ENCODE data around the gene SCMH1.

The SCMH1 gene

GRCh38 chr1:41093826-41094225 lies 148.3 kb downstream of the SCMH1 start:
- no peak for ATAC-seq

DNA sequence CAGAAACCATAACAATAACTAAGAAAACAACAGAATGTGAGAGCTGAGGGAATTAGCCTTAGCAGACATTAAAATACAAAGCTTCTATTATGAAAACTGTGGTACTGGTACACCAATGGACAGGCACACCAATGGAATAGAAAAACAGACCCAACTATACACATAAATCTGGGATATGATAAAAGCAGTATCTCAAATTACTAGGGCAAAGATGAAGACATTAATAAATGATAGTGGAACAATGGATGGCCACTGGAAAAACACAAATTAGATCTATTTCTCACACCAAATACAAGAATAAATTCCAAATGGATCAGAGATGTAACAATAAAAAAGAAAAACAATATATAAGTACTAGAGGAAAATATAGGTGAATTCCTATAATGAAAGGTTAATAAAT lies 155.2 kb downstream of the SCMH1 start:
- ATAC-seq, result no peak

DNA sequence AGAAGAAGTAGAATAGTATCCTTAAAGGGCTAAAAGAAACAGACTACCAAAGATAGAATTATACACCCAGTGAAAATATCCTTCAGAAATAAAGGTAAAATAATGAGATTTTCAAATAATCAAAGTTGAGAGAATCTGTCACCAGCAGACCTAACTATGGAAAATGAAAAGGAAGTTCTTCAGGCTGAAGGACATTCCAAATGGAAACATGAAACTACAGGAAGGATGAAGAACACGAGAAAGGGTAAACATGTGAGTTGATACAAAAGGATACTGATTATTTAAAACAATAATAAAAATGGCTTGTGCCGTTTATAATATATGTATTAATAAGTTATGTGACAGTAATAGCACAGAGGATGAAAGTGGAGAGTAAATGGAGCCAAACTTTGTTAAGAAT lies 163.5 kb downstream of the SCMH1 start:
- no peak for ATAC-seq

DNA sequence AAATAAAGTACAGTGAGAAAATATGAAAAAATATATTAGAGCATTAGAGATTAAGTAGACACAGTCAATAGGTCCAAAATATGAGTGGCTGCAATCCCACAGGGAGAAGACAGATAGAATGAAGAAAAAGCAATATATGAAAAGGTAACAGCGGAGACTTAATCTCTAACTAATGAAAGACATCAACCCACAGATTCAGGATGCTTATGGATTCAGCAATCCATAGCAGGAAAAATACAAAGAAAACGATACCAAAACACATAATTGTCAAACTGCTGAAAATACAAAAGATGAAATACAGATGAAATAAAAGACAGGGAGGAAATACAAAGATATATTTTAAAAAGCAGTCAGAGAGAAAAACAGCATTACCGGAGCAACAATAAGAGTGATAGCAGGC lies 163.9 kb downstream of the SCMH1 start:
- ATAC-seq, result no peak

DNA sequence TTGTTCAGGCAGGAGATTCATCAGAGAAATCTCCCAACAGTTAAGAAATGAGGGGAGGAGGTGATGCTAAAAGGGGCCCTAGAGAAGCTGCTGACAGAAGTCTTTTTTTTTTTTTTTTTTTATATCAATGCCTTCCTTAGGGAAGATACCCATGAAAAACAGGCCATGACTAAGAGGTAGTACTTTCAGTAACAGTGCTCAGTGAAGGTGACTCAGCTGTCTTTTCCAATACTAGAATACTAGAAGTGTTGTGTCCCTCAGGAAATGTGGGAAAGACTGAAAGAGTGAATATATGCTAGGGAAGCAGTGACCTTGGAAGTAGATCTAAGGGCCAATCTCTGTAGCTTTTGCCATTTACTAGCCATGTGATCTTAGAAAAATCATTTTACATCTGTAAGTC lies 168.1 kb downstream of the SCMH1 start:
- no peak for ATAC-seq

DNA sequence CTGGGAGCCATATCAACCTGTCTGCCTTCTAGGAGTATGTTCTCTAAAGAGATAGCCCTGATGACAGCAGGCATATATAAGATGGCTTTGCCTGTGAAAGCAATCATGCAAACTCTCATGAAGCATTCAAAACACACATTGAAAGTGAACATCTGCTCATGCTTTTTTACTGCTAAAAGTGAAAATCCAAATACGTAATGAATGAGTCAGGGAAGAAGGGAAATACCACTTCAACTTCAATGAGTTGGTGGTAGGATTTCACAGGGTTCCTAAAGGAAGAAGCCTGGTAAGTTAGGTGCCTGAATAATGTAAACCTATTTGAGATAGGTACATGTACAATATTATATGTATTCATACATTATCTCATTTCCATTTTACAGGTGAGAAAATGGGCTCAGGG lies 170.1 kb downstream of the SCMH1 start:
- no peak for ATAC-seq

- ATAC-seq, result no peak
Observed at GRCh38 chr1:41056907-41057306, 185.2 kb downstream of the SCMH1 start.

DNA sequence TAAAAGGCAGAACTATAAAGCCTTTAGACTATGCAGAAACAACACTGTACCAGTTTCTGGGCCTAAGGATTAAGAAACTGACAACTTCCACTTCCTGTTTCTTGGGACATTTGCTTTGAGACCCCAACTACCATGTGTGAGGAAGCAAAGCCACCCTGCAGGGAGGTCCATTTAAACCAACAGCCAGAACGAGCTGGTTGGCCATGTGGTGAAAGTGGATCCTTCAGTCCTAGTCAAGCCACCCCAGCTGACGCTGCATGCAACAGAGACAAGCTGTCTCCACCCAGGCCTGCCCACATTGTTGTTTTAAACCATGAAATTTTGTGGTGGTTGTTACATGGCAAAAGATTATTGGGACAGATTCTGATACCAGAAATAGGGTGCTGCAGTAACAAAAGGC lies 188.8 kb downstream of the SCMH1 start:
- no peak for ATAC-seq

DNA sequence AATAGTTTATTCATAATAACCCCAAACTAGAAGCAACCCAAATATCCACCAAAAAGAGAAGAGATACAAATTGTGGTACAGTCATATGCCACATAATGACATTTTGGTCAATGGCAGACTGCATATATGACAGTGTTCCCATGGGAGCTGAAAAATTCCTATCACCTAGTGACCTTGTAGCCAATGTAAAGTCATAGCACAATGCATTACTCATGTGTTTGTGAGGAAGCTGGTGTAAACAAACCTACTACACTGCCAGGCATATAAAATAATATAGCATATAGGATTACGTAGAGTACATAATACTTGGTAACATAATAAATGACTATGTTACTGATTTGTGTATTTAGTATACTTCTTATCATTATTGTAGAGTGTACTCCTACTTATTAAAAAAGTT lies 191.1 kb downstream of the SCMH1 start:
- ATAC-seq, result no peak

DNA sequence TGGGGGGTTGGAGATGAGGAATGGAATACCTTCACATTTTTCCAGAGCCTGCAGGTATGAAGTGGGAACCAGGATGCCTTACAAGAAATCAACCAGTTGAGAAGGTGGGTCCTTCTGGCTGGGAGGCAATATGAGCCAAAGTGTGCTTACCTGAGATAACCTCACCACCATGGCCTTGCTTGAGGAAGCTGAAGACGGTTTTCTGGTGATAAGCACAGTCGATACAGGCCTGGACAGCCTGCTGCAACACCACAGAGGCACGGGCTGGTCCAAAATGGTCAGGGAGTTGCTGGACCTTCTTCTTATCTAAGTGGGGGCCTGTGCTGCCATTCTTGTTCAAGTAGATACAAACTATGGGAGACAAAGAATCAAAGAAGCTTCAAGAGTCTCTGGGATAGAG lies 193.6 kb downstream of the SCMH1 start:
- no peak for ATAC-seq

GRCh38 chr1:41046347-41046775 lies 195.7 kb downstream of the SCMH1 start:
- ATAC-seq, result no peak

DNA sequence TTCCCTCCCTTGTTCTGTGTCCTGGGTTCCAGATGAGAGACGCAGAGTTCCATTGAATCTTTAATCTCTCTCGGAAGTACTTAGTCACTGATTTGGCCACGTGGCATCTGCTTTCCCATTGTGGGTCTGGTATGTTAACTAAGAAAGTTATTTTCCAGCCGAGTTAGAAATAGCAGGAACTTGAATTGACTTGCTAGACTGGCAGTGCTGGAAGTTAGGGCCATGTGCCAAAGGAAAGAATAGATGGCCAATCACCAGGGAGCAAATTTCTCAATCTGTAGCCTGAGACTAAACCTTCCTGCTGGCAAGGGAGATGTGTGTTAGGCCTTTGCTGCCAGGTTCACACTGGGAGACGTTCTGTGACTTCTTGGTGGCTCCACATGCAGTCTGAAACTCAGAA lies 196.4 kb downstream of the SCMH1 start:
- no peak for ATAC-seq

DNA sequence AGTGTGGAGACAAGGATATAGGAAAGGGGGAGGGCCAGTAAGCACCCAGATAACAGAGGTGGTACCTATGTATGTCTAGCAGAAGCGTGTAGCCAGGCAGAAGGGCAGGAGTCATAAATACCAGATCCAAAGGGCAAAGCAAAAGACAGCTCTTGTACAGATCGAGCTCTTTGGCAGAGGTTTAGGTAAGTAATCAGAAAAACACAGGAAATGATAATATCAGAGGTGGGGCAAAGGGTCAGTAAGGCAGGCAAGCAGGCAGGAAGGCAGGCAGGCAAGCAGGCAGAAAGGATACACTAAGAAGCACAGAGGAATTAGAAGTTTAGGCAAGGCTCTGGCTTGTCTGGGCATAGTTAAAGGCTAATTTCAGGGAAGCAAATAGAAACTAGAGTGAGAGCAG lies 197.9 kb downstream of the SCMH1 start:
- ATAC-seq, result no peak

GRCh38 chr1:41041614-41042270 lies 200.4 kb downstream of the SCMH1 start:
- ATAC-seq, result no peak

DNA sequence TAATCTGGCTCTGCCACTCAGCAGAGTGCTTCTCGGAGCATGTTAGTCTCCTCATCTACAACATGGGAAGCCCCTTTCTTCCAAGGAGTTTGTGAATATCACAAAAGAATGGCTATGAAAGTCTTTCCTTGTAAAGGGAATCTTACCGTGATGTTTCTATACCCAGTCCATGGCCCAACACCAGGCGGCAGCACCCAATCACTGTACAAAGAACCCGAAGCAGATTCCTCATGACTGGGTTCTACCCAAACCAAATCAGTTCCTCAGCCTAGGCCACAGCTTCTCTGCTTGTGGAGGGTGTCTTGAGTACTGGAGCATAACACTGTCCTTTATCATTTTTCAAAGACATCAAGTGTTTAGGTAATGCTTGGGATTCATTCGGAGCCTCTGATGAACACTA lies 204.0 kb downstream of the SCMH1 start:
- no peak for ATAC-seq

DNA sequence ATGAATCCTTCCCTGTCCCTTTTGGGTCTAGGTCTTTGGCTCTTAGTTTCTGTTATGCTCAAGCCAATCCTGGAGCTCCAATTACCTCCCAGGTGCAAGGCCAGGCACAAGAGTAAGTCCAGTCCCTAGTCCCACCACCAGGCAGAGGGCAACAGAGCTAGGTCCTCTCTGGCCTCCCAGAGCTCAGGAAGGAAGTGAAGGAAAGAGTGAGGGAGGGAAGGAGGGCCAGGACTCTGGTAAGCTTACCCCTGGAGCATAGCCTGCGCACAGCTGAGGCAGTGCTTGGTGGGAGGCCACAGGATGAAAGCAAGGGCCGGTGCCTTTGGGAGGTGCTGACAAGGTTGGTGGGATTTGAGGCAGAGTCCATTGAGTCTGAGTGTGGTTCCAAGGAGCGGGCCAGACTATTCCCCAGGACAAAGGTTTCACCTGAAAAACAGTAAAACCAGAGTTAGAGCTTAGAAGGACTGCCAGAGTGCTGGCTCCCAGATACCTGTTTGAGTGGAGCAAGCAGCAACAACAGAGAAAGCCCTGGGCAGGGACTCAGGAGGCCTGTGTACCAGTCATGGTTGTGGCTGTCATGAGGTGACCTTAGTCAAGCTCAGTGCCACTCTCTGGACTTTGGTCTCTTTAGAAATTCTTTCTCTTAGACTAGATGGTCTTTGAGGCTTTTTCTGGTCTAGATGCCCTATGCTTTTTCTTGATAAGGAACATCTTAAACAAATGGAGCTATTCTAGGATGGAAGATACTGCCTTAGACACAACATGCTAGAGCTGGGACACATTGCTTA lies 204.8 kb downstream of the SCMH1 start:
- no peak for ATAC-seq

DNA sequence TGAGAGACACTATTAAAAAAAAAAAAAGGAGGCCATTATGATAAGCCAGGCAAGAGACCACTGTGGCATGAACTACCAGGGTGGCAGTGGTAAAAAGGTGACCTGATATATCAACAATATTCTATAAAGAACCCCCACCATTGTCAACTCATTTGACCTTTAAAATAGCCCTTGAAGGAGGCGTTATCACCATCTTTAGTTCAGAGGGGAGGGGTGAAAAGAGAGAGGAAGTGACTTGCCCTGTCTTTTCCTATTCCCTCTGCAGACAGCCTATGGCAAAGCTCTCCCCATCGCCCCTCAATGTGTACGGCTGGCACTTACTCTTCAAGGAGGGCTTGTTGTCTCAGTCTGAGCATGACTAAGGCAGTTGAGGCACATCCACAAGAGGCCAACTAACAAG lies 208.8 kb downstream of the SCMH1 start:
- no peak for ATAC-seq

GRCh38 chr1:41032147-41032546 lies 210.0 kb downstream of the SCMH1 start:
- no peak for ATAC-seq

GRCh38 chr1:41030872-41031616 lies 211.1 kb downstream of the SCMH1 start:
- ATAC-seq, result no peak

- no peak for ATAC-seq
Observed at GRCh38 chr1:41028034-41028642, 214.0 kb downstream of the SCMH1 start.

GRCh38 chr1:41025979-41026819 lies 215.9 kb downstream of the SCMH1 start:
- no peak for ATAC-seq

DNA sequence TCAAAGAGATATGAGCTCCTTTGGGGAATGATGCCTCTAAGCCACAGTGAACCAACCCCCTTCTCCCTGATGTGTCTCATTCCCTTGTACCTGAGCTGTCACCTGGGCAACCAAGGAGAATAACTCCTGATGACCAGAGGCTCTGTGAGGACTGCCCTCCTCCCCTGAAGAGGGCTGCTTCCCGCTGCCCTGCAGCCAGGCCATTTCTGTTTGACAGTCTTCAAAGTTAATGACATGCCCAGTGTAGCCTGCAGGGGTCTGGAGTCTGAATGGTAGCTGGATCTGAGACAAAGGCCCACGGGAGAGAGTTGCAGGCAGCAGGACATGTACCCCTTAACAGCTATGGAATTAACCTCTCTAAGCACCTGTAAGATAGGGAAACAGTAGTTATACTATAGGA lies 217.2 kb downstream of the SCMH1 start:
- ATAC-seq, result no peak
